CD4-positive, alpha-beta T cell treated with Interleukin-6 for 4 hours (primary cell): ENCODE measurements around the gene HDLBP.
"Not testable (repeated sequence)": the region's sequence is repeated elsewhere in the genome, so short reads cannot be mapped to it uniquely, and the experiment has no call there.

Experiments used
- DNase-seq: peaks from one replicate; pipeline ENCODE4 v3.0.0-alpha.2; 2020; ENCODE audit warnings: mixed read lengths

Gene HDLBP

GRCh38 chr2:241302759-241303651, 12.5 kb downstream of the HDLBP start:
- no peak for DNase-seq

GRCh38 chr2:241302083-241302482, 13.4 kb downstream of the HDLBP start:
- no peak for DNase-seq

- DNase-seq = peak; percentile 69
Observed at GRCh38 chr2:241300000-241300399, 15.5 kb downstream of the HDLBP start.

GRCh38 chr2:241298673-241299072, 16.8 kb downstream of the HDLBP start:
- peak; percentile 57 for DNase-seq

- DNase-seq = no peak
Observed at GRCh38 chr2:241296767-241297166, 18.7 kb downstream of the HDLBP start.

- DNase-seq = no peak
Observed at GRCh38 chr2:241295326-241296095, 20.0 kb downstream of the HDLBP start.

- DNase-seq = not testable (repeated sequence)
Observed at GRCh38 chr2:241293378-241293797, 22.1 kb downstream of the HDLBP start.

GRCh38 chr2:241291977-241292376, 23.5 kb downstream of the HDLBP start:
- DNase-seq = no peak

- DNase-seq = no peak
Observed at GRCh38 chr2:241291153-241291552, 24.3 kb downstream of the HDLBP start.

- no peak for DNase-seq
Observed at GRCh38 chr2:241289597-241289996, 25.9 kb downstream of the HDLBP start.

GRCh38 chr2:241289053-241289452, 26.4 kb downstream of the HDLBP start:
- no peak for DNase-seq

GRCh38 chr2:241288324-241288888, 27.1 kb downstream of the HDLBP start:
- DNase-seq = no peak

- DNase-seq = no peak
Observed at GRCh38 chr2:241286348-241287090, 29.0 kb downstream of the HDLBP start.

GRCh38 chr2:241285596-241285995, 29.9 kb downstream of the HDLBP start:
- no peak for DNase-seq

GRCh38 chr2:241282555-241282954, 32.9 kb downstream of the HDLBP start:
- DNase-seq = no peak

- DNase-seq = no peak
Observed at GRCh38 chr2:241280291-241280690, 35.2 kb downstream of the HDLBP start.

GRCh38 chr2:241279828-241280227, 35.6 kb downstream of the HDLBP start:
- no peak for DNase-seq

- no peak for DNase-seq
Observed at GRCh38 chr2:241279413-241279812, 36.1 kb downstream of the HDLBP start.

GRCh38 chr2:241278306-241278705, 37.2 kb downstream of the HDLBP start:
- DNase-seq = not testable (repeated sequence)

GRCh38 chr2:241275910-241276309, 39.6 kb downstream of the HDLBP start:
- no peak for DNase-seq

GRCh38 chr2:241275504-241275903, 40.0 kb downstream of the HDLBP start:
- no peak for DNase-seq

- DNase-seq = no peak
Observed at GRCh38 chr2:241274127-241274526, 41.3 kb downstream of the HDLBP start.
